Stimulated activated CD4-positive, alpha-beta T cell treated with anti-CD3 and anti-CD28 coated beads, Interleukin-2, amount 100 ng/mL, for 48 hours (primary cell): ENCODE measurements around the gene ANKRD13B.
A peak's percentile ranks its signal among the peaks of the same experiment; 100 is the strongest.
"Not testable (repeated sequence)": the region's sequence is repeated elsewhere in the genome, so short reads cannot be mapped to it uniquely, and the experiment has no call there.

Experiments used
- DNase-seq, 2 donors: peaks; one replicate each; pipeline ENCODE4 v3.0.0-alpha.2; 2020

ANKRD13B gene

GRCh38 chr17:29592850-29593551 is at the start of gene ANKRD13B:
ANKRD13B (plus strand) TSS chr17:29593132; CDS start chr17:29593622, 490 bp downstream.
- peak in 1 of 2 donors; percentile 46 for DNase-seq

DNA sequence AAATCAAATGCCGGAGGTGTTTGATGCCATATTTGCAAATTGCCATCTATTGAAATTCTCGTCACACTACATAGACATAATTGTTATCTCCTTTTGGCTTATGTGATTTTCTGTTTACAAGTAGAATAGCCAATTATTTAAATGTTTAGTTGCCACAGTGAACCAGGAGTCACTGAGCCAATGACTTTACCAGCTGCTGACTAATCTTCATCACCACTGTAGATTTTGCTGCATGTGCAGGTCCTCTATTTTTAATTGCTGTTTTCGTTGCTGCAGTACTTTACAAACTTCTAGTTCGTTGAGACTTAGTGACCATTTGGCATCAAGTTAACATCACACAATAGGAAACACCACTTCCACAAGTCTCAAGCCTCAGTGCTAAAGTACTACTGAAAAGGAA is 48.9 kb upstream of the ANKRD13B start:
- no peak for DNase-seq

- no peak for DNase-seq
These were observed 46.8 kb upstream of the ANKRD13B start for GRCh38 chr17:29546085-29546484.

DNA sequence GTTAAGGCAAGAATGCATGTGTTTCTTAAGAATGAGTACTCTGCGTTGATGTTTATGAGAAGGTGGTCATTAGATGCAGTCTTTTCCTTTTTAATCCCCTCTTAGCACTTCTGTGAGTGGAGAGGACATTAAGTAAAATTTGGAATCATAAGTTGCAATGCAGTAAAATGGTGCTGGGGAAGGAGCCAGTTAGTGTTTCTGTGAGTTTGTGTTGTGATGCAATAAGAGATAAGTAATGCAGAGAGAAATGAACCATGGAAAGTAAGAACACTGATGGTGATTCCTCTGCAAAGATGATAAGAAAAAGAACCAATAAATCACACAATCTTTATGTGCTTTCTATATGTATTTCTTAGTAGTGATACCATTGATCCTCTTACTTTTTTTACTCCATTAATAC is 46.1 kb upstream of the ANKRD13B start:
- DNase-seq, result no peak

DNA sequence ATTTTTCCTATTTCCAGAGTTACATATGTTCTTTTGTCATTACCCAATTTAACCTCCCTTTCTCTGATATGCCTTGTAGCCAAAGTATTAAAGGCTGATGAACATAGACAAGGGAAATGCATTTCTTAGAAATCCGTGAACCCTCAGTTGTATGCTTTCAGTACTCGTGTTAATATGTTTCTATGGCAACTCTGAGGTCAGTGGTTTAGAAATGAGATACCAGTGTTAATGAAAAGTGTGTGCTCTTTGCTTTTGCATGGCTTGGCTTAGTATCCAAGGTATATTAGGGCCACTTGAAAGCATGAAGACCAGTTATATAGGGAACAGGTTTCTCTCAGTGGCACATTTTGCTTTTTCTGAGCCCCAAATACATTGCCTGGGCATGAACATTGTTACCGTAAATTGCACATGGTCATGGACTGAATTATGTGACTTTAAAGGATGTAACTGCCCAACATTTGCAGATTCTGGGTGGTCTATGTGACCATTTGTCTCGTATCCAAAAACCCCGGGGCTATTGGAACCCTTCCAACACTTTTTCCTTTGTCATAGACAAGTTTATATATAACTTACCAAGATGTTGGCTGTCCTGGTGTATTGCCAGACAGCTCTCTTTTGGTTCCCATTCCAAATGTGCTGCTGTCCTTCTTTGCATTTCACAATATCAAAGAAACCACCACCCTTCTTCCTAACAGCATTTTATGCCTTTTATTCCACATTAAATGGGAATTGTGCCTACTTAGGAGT is 43.6 kb upstream of the ANKRD13B start:
- no peak for DNase-seq

DNA sequence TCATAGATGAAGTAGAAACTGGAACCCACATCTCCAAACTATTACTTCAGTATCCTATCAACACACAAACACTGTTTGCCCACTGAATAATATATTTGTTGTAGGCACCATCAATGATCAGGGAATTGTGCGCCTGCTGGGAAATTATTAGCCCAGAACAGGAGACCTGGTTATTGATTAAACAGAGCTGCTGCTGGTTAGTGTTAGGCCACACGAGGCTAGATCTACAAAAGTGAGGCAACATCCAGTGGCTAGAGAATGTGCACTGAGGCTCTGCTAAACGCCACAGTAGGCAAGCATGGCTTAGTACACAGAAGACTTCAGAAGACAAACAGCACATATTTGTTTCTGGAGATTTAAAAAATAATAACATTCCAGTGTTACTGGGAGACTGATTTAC is 37.1 kb upstream of the ANKRD13B start:
- no peak for DNase-seq

GRCh38 chr17:29557085-29557738 is 35.7 kb upstream of the ANKRD13B start:
- DNase-seq, result no peak

DNA sequence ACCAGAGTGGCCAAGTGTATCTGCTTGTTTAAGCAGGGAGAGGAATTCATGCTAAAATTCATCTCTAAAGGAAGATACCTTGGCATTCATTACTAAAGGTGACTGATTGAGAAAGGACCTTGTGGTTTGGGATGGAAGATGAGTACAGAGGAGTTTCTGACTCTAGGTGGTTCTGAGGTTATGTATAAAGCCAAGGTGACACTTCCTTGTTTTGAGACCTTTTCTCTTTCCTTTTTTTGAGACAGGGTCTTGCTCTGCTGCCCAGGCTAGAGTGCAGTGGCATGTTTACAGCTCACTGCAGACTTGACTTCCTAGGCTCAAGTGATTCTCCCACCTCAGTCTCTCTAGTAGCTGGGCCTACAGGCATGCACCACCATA is 35.2 kb upstream of the ANKRD13B start:
- DNase-seq, result no peak

DNA sequence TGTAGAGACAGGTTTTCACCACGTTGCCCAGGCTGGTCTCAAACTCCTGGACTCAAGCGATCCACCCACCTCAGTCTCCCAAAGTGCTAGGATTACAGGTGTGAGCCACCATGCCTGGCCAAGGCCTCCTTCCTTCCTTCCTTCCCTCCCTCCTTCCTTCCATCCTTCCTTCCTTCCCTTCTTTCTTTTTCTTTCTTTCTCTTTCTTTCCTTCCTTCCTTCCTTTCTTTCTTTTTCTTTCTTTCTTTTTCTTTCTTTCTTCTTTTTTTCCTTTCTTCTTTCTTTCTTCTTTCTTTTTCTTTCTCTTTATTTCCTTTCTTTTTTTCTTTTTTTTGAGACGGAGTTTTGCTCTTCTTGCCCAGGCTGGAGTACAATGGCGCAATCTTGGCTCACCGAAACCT is 34.8 kb upstream of the ANKRD13B start:
- not testable (repeated sequence) for DNase-seq

DNA sequence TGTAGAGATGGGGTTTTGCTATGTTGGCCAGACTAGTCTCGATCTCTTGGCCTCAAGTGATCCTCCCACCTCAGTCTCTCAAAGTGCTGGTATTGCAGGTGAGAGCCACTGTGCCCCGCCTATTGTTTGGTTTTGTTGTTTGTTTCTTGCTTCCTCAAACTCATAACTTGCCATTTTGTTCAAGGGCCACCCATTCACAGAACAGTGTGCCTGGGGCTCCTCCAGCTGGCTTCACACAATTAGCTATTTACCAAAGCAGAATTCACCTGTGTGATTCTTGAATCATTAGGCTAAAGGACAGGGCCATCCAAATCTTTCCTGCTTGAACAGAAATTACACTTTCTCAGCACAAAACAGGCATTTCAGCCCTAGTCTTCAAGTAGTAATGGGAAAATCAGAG is 33.3 kb upstream of the ANKRD13B start:
- no peak for DNase-seq

DNA sequence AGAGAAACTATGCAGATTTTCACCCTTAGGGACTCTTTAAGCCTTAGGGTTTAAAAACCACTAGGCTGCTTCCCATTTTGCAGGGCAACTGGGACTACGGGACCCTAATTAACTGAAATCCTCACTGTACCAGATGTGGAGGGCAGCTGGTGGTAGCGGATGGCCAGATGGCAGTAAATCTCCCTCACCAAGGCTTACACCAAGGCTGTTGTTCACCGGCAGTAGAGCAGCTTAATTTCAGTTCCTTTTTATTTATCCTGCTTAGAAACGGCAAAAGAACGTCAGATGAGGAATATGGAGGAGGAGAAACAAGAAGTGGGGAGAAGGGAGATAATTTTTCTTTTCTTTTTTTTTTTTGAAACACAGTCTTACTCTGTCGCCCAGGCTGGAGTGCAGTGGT is 32.6 kb upstream of the ANKRD13B start:
- no peak for DNase-seq

DNA sequence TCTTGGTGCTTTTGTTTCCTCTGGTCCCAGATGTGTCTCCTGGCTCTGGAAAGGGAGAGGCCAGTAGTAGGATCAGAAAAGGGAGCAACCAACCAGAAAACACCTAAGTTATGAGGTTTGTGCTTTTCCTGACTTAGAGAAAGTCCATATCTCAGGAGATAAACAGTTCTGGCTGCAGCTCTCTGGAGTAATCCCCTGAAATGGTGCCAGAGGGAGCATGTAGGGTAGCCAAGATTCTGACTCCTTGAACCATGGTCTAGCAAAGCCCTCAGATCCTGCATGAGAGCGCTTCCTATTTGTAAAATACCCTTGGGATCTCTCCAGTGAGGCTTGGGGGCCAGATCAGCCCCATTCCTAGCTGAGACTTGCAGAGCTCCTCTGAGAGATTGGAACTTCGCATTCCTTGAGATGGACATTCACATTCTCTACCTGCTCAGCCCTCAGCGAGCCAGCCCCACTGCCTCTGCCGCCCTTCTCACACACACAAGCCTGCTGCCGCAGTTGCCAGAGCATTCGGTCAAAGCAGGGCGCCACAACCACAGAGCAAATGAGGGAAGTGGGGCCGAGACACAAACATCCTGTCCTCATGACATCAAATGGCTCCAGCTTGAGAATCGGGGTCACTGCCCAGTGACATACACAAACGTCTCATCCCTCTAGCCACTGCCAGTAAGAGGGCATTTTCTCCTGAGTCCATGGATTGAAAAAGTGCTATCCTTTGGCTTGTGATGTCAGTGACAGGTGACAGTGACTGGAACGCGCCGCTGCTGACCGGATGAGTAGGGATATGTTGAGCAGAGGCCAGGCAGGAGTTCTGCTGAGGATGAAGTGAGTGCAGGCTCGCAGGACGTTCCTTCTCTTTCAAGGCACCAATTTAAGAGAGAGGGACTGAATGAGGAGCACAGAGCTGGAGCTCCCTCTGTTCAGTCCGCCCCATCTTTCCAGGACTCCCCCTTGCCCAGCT is 31.1 kb upstream of the ANKRD13B start:
- no peak for DNase-seq

DNA sequence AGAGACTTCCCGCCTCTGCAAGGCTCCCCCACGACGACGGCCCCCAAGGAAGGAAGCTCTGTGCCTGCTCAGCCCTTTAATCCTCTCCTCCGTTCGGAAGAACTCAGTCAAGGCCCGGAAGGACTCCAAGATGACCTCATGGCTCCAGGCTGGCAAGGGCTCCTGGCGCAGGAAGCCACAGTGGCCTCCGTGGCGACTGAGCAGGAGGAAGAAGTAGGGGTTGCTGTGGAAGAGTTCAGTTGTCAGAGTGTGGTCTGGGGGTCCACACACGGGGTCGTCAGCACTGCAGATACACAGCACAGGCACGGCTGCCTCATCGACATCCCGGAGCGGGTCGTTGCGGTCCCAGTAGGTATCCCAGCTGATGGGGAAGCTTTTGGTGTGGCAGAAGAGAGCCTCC is 30.3 kb upstream of the ANKRD13B start:
- DNase-seq, result no peak

DNA sequence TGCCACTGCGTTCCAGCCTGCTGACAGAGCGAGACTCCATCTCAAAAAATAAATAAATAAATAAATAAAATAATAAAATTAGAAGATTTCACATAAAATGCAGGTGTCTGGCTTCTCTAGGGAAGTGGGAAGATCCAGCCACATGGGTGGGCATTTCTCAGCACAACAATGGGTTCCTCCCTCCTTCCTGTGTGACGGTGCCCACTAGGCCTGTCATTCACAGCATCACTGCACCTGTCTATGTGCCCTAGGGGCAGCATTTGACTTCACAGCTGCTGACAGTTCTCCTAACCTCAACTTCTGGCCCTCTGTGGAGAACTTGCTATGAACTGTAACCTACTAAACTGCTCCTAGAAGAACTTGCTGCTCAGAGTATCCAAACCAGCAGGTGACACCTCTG is 29.1 kb upstream of the ANKRD13B start:
- no peak for DNase-seq

DNA sequence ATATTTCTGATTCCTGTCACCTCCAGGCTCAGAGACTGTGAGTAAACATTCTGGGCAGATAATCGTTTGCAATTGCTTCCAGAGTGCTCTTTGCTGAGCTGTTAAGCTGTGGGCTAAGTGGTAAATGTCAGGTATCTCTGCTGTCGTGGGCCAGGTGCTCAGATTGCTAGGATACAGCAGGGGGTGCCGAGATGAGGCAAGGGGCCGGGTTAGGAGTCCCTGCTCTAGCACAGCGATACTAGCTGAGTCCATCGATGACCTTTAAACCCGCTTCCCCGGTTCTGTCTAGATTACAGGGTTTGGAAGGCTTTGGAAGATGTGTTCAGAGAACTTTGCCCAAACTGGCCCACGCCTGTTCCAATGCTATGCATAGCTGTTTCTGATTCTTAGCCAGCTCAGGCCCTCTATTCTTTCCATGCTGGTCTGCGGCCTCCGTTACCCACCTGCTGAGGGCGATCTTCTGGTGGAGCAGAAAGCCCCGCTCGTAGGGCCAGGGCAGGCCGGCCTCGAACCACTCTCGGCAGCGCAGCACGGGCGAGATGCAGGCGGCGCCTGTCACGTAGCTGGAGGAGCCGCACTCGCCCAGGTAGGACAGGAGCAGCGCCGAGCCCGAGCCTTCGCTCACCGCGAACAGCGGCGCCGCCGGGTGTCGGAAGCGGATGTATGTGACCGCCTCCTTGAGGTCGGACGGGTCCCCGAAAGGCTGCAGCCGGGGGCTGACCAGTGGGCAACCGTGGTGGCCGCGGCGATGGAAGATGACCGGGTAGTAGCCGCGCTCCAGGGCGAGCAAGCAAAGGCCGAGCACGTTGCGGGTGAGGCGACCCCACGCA is 27.1 kb upstream of the ANKRD13B start:
- DNase-seq, result peak; percentile 48 to 53

GRCh38 chr17:29566473-29567303 is 26.2 kb upstream of the ANKRD13B start, which contains the start of gene ABHD15:
ABHD15 (minus strand) TSS chr17:29567037; CDS start chr17:29566966, 71 bp downstream.
- peak; percentile 50 to 52 for DNase-seq

DNA sequence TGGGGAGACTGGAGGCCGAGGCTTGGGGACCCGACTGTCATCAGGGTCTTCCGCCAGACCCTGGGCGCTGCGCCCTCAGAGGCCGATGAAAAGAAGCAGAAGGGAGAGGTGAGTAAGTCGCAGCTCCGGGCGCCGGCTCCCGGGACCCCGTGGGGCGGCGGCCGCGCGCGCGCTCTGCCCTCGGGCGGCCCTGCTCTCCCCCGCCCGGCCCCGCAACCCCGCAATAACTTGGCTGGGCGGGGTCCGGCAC is 25.7 kb upstream of the ANKRD13B start:
- DNase-seq, result no peak

DNA sequence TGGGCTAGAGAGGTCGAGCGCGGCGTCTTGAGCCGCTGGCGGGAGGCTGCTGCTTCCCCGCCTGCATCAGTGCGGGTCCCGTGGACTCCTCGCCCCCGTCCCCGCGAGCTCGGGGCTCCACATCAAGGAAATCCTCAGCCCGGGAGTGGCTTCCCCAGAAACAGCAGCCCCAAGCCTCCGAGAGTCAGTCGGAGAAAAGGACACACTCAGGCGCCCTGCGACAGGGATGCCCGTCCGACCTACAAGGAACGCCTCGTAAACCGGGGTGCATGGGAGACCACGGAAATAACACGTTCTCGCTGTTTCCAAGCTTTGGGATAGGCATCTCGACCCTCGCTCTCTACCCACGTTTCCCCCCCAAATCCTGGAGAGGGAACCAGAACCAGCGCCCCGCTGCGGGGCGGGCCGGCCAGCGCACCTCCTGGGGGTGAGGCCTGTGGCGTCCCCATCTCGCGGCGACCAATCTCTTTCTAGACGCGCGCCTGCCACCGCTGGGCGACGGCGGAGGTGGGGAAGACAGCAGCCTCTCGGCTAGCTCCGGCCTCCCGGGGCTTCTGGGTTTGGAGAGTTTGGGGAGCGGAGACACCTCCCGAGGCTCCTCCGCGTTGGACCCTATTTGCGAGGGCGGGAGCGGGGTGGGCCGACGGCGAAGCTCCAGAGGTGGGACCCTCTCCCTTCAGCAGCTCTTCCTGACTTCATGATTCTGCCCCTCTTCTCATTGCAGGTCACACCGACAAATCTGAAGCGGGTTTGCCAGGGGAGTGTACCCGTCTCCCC is 25.2 kb upstream of the ANKRD13B start:
- DNase-seq, result peak; percentile 70 to 71

- peak; percentile 80 to 84 for DNase-seq
These were observed 24.3 kb upstream of the ANKRD13B start, which contains the start of gene TP53I13 for GRCh38 chr17:29568331-29569244. TP53I13 (plus strand) TSS chr17:29568701; CDS start chr17:29568759, 58 bp downstream.
